ENCODE results near the gene HSPA8.
"Not testable (repeated sequence)": the region's sequence is repeated elsewhere in the genome, so short reads cannot be mapped to it uniquely, and the experiment has no call there.

HSPA8 gene

GRCh38 chr11:123061403-123062157 is at the start of gene HSPA8:
TSS of gene HSPA8 (minus strand) at chr11:123062136. CDS start at chr11:123061324, 812 bp downstream.
- DNase-seq: peak; percentile 72 to 76

DNA sequence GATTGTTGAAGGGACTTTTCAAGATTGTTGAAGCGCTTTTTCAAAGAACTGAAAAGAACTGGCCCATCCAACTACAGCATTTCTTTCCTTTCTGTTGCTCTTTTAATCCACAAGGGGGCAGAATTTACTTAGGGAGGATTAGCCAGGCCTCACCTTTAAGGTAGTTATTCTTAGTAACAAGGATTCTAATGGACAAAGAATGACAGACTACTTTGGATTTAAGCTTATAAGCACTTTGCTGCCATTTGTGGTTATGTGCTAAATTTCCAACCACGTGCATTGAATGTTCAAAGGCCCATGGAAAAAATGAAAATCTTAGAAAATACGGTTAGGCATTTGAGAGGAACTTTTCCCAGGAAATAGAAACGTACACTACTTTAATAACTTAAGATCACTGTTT is 49.5 kb upstream of the HSPA8 start:
- DNase-seq: no peak

- no peak for DNase-seq
Observed at GRCh38 chr11:123110397-123110796, 48.5 kb upstream of the HSPA8 start.

DNA sequence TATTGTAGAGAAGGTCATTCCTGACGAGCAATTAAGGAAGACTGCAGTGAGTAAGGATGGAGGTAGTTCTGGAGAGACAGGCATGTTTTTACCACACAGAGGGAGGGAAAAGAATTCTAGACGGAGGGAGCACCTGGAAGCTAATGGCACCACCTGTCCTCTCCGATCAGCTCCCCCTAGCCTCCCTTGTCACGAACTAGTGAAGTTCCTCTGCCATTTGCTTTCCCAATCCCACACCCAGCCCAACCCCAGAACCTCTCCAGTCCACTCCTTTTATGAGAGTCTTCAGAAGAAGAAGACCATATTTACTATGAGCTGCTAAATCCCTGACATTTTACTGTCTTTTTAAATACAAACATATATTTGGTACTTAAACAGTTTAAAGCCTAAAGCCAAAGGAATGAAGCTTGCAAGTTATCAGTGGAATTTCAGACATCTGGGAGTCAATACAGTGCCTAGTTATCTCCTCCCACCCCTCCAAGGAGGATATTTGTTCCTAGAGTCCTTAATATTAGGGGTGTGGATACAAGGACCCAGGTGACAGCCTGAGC is 46.1 kb upstream of the HSPA8 start:
- no peak for DNase-seq

DNA sequence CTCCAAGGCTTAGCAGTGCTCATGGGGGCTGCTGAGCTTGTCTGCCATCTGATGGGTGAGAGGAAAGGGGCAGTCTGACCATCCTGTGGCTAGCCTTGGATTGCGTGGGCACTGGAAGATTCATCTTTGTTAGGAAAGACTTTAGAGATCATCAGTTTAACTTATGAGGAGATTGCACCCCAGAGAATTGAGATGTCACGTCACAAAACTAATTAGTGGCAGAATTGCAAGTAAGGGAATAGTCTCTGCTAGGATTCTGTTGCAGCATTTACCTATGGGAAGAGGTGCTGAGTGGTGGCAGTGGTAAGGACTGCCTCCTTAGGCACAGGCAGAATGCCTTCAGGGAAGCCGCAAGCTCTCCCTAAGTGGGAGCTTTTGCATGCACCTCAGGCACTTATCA is 42.8 kb upstream of the HSPA8 start:
- DNase-seq: no peak

DNA sequence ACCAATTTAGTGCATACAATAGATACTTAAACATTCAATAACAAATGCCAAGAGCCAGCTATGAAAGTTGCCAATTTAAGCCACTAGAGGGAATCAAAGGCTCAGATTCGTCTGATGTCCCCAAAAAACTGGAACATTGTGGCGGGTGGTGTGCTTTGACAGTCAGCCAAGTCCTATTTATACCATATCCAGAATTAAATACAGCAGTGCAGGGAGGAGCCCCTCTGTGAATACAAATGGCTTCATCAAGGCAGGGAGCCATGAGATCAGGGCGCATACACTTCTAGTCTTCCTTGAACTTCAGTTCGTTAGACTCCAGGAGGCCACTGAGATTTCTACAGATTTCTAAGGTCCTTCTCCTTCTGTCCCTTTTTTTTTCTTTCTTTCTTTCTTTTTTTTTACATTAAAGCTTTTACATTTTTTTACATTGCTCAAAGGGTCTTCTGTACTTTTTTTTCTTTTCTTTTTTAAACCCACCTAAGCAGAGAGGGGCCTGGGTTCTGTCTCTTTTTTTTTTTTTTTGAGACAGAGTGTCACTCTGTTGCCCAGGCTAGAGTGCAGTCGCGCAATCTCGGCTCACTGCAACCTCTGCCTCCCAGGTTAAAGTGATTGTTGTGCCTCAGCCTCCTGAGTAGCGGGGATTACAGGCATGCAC is 41.5 kb upstream of the HSPA8 start:
- peak; percentile 10 to 21 for DNase-seq

DNA sequence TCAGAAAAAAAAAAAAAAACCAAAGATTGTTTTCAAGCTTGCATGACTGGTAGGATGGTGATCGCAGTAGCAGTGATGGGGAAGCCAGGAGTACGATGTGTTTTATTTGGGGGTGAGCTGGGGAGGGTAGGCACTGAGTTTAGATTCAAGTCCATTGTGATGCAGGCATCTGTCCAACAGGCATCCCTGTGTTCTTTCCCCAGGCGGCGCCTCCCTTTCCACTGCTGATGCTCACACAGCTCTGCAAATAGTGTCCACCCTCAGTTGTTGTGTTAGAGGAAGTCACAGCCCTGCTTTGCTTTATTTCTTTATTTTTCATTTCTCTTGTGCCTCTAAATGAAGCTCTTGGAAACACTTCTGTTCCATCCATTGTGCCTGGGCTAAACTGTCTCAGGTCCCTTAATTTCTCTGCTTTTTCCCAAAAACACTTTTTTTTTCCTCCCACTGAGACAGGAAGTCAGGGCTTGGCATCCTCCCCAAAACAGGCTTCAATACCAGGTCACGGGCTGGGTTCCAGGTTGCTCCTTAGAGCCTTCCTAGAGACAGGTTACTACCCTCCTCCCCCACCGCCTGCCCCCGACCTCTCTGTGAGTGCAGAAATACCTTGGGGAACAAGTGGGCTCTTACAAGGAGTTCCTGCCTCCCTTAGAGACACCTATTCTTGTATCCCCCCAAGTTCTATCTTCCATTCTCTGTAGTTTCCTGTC is 38.6 kb upstream of the HSPA8 start:
- DNase-seq: no peak

DNA sequence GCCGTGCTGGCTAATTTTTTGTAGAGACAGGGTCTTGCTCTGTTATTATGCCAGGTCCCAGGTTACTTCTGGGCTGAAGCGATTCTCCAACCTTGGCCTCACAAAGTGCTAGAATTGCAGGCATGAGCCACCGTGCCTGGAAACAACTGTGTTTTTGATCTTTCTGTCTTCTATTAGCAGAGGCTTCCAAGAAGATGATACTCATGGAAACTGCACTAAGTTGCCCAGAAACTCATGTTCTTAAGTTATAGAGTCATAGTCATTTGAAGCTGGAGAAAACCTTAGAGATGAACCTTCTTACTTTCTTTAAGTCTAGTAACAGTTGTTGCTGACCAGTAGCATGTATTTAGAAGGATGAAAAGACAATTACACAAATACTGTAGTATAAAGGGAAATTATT is 37.1 kb upstream of the HSPA8 start:
- DNase-seq: no peak

DNA sequence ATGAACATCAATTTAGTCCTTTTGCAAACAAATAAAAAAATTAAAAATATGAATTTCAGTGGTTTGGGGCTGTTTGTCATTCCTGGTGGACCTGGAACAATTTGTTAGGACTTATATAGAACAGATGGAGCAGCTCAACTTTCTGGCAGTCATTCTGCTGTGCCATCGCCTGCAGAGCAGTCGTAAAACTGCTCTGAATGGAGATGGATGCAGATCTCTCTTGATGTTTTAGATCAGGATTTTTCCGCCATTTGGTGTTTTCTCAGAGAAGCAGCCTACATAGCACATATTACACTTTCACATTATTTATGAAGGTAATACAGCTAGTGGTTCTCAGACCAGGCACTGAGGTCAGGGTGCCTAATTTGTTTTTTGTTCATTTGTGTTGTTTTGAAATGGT is 31.8 kb upstream of the HSPA8 start:
- DNase-seq: no peak

- no peak for DNase-seq
Observed at GRCh38 chr11:123091506-123091905, 29.6 kb upstream of the HSPA8 start.

- not testable (repeated sequence) for DNase-seq
Observed at GRCh38 chr11:123090168-123090567, 28.2 kb upstream of the HSPA8 start.

DNA sequence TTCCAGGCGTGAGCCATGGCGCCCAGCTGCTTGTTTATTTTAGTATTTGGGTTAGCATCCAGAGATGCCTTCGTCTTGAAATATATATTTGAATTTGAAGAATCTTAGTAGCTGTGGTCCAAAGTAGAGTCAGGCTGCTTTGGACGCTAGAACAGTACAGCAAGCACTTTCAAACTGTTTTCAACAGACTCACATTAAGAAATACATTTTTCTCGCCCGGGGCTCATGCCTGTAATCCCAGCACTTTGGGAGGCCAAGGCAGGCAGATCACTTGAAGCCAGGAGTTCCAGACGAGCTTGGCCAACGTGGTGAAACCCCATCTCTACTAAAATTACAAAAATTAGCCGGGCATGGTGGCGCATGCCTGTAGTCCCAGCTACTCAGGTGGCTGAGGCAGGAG is 27.0 kb upstream of the HSPA8 start:
- DNase-seq: not testable (repeated sequence)

DNA sequence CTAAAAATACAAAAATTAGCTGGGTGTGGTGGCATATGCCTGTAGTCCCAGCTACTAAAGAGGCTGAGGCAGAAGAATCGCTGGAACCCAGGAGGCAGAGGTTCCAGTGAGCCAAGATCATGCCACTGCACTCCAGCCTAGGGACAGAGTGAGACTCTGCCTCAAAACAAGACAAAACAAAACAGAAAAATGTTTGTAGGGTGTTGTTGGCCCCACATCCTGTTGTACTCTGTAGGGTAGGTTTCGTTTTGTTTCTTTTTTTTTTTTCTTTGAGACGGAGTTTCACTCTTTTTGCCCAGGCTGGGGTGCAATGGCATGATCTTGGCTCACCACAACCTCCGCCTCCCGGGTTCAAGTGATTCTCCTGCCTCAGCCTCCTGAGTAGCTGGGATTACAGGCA is 25.7 kb upstream of the HSPA8 start:
- not testable (repeated sequence) for DNase-seq

GRCh38 chr11:123086305-123086704 is 24.4 kb upstream of the HSPA8 start:
- no peak for DNase-seq

DNA sequence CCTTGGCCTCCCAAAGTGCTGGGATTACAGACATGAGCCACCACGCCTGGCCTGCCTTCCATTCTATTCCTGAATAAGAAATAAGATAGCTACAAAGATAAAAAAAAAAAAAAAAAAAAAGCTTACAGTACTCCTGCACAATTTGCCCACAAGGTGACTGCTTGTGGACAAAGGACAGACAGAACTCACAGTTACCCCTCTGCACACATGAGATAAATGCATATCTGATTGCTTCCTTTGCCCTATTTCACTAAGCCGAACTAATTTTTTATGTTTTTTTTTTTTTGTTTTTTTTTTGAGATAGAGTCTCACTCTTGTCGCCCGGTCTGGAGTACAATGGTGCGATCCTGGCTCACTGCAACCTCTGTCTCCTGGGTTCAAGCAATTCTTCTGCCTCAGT is 23.6 kb upstream of the HSPA8 start:
- DNase-seq: no peak

DNA sequence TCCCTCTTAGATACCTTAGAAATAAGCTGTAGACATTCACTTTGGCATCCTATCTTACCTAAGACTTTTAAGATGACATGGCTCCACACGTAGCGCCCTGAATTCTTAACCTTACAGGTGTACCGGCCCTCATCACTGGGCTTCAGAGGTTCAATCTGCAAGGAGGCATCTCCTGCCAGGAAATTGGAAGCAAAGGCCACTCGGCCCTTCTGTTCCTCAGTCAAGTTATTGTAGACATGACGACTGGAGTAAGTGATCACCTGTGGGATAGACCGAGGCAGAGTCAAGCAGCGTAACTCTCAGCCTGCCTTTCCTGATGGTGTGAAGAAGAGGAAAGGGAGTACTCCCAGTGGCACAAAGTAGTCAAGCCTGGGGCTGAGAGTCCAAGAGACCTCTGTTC is 22.5 kb upstream of the HSPA8 start:
- no peak for DNase-seq

DNA sequence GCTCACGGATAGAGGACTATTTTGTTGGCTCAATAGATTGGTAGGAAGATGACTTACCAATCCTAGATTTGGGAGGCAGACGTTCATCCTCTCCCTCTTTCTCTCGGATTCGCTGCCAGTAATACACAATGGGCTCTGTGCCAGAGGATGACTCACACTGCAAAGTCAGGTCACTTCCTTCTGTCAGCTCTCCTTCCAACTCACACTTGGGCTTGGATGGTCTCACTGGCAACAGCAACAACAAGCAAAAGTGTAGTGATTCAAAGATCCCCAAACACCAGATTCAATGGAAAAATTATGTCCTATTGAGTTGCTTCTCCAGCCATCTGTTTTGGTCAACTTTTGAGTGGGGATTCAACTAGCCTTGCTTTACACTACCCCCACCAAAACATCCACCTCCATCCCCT is 21.7 kb upstream of the HSPA8 start:
- peak; percentile 76 to 83 for DNase-seq

DNA sequence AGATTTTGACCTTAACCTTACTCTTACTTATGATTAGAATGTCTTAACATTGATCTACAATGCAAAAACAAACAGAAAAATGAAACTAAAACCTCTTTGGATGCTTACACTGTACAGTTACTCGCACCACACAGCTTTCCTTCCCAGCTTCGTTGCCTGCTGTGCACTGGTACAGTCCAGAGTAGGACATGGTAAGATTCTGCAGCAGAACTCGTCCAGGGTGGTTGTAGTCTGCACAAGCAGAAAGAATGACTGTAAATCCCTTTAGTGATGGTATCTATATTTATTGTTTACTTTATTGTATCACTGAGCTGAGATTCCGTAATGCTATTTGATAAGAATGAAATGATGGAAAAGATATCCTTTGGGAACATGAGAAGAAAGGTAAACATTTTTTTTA is 21.0 kb upstream of the HSPA8 start:
- DNase-seq: no peak

DNA sequence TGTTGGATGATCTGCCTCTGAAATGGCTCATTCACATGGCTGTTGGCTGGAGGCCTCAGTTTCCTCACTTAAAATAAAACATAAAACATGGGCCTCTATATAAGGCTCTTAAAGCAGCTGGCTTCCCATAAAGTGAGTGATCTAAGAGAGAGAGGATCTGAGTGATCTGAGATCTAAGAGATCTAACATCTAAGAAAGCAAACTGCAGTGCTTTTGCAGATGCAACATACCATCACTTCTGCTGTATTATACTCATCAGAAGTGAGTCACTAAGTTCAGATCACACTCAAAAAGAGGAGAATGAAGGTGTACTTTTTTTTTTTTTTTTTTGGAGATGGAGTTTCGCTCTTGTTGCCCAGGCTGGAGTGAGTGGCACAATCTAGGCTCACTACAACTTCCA is 18.1 kb upstream of the HSPA8 start:
- no peak for DNase-seq

DNA sequence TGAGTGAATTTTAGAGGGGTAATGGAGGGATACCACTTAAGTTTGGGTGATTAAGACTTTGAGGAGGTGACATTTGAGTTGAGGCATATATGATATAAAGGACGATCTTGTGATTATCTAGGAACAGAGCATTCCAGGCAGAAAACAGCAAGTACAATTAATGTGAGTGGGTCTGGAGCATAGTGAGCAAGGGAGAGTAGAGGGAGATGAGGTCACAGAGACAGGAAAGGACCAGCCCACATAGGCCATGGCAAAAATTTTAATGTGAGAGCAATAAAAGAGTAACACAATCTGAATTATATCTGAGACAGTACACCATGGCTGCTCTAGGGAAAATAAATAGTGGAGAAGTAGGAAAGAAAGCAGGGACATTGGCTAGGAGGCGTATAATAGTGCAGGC is 14.5 kb upstream of the HSPA8 start:
- no peak for DNase-seq

GRCh38 chr11:123073343-123074057 is 11.6 kb upstream of the HSPA8 start:
- DNase-seq: no peak

DNA sequence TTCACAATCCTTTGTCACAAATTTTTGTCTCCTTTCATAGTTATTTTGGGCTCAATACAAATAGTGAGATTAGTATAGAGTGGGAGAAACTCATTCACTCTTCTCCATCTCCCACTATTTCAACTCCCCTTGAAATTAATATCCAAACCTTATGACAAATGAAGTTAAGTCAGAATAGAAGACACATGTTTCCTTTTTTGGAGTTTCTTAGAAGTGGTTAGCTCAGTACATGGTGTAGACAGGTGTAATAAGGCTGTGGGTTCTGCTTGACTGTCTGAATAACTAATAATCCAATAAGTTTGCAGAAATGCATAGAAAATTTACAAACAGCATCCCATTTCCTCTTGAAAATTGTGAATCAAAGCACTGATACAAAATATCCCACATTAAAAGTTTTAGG is 10.8 kb upstream of the HSPA8 start:
- no peak for DNase-seq

DNA sequence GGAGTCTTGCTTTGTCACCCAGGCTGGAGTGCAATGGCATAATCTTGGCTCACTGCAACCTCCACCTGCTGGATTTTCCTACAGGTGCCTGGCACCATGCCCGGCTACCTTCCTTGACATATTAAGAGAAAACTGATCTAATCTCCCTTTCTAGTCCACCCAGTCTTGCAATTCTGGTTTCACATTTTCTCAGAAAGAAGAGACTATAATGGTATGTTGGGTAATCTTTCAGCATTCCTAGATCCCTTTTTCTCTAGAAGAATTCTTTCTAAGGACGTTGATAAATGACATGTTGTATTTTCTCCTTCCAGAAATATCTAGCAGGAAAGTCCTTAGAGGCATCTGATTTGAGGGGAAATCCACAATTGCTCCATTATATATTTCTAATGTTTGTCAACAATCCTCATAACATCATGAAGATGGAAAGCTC is 10.4 kb upstream of the HSPA8 start:
- DNase-seq: no peak

All from activated CD4-positive, alpha-beta T cell treated with anti-CD3 and anti-CD28 coated beads, Interleukin-2, amount 50 U/mL, for 48 hours (primary cell).